GM19467 (cell line): Measurements from ENCODE around the gene TMEM185B.
"Not testable (repeated sequence)": the region's sequence is repeated elsewhere in the genome, so short reads cannot be mapped to it uniquely, and the experiment has no call there.

Experiments used
- ATAC-seq: cut with Tn5 transposase; IDR thresholded peaks from one replicate; pipeline ENCODE4 v1.9.1; 2021; ENCODE audit warnings: mild to moderate bottlenecking, moderate library complexity; ENCODE audit not compliant: unreplicated experiment

TMEM185B gene

GRCh38 chr2:120235158-120235557, 12.0 kb upstream of the TMEM185B start:
- ATAC-seq = not testable (repeated sequence)

DNA sequence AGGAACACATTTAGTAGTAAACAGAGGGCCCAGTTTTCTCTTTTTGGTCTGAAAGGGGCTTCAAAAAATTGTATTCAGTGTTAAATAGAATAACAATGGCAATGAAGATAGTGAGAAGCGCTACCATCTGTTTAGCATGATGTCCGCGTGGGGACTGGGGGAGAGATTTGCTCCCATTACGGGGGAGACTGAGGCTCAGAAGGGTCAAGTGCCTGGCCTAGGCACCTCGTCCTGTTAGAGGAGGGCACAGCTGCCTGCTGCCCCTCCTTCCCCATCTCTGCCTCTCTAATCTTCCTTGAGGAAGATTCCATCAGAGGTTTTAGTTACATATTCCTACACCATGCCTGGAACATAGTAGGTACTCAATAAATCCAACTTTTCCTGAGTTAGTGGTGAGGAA, 10.1 kb upstream of the TMEM185B start:
- no peak for ATAC-seq

DNA sequence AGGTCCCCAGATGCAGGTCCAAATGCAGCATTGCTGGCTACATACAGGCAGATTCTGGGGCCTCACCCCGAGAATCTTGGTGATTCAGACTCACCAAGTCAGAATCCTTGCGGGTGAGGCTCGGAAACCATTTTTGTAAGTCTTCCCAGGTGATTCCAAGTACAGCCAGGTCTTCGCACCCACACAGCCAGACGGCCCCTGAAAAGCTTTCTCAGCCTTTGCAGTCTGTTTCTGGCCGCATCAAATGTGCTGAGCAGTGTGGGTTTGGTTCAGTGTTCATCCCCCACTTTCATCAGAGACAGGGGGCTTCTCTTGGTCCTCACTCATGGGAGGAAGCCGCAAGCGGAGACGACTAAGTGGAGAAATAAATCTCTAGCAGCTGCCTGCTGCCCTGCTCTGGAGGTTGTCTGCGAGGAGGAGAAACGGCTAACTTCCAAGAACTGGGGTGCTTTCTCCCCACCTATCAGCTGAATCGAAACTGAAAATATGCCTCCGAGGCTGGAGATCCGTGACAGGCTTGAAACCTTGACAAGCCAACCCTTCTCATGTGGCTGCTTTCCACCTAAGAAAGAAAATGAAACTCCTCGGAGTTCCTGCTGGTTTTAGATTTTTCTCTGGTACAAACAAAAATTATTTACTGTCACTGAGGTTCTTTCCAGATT, 8.9 kb upstream of the TMEM185B start:
- ATAC-seq = peak; percentile 84

- peak; percentile 2 for ATAC-seq
These were observed 8.4 kb upstream of the TMEM185B start for GRCh38 chr2:120231564-120231973.

- ATAC-seq = no peak
These were observed 7.6 kb upstream of the TMEM185B start for GRCh38 chr2:120230515-120231471.

GRCh38 chr2:120229341-120229740, 6.1 kb upstream of the TMEM185B start:
- no peak for ATAC-seq

- no peak for ATAC-seq
These were observed 5.3 kb upstream of the TMEM185B start for GRCh38 chr2:120228503-120228902.

- no peak for ATAC-seq
These were observed 4.2 kb upstream of the TMEM185B start for GRCh38 chr2:120227111-120227991.

DNA sequence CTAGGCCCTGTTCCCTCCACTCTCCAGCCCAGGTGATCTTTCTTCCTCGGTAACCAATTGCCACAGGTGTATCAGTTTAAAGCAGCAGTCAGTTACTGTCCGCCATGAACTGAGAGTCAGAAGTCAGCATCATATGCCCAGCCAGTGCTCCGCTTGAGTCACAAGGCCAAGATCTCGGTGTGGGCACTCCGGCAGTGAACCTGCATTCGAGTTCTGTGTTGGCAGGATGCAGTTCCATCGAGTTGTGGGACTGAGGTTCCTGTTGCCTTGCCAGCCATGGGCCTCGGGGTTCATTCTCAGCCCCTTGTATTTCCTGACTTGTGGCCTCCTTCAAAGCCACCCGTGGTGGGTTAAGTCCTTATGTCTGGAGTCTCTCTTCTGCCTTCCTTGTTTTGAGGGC, 3.1 kb upstream of the TMEM185B start:
- no peak for ATAC-seq

GRCh38 chr2:120225549-120226065, 2.4 kb upstream of the TMEM185B start:
- no peak for ATAC-seq

DNA sequence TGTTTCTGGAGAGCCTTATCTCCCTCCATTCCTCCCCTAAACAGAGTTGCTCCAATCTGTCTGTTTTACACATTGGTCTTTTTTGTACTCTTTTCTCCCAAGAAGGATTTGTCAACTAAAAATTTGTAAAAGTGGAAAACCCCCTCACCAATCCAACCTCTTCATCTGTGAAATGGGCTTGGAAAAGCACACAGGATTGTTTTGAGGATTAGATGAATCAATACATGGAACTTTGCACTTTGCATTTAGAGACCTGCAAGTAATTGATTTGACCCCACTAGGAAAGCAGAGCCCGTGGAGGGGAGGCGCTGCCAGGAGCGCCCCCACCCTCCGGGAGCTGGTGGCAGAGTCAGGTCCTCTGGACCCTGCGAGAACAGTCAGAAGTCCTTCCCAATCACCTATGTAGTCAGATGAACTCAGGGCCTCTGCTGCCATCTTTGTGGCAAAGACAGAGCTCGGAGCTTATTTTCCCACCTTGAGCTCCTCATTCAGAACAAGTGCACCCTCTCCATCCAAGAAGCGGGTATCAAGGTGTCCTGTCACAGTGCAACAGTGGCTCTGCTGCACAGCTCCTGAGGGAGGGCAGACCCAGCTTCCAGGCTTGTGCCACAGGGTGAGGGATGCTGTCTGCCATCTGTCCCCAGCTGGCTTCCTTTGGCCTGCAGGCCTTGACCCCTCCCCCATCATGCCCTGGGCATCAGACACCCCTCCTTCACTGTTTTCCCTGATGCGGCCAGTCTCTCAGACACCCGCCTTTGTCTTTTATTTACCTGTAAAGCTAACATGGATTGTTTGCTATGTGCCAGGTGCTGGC, 1.7 kb upstream of the TMEM185B start:
- no peak for ATAC-seq

DNA sequence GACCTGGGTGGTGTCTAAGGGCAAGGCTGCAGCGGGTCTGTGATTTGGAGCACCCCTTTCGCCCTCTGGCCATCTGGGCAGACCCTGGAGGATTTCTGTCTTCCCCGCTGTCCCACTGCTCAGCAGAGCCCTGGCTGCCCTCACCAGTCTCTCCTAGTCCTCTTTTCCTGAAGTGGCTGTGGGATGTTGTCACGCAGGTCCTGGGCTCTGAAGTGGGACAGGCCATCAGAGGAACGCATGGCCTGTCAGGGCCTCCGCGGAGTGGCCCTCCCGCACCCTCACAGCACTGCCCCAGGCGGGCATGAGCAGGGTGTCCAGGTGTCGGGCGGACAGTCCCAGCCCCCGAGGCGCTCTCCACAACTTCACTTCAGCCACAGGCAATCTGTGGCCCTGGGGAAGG, 1.1 kb upstream of the TMEM185B start:
- no peak for ATAC-seq

DNA sequence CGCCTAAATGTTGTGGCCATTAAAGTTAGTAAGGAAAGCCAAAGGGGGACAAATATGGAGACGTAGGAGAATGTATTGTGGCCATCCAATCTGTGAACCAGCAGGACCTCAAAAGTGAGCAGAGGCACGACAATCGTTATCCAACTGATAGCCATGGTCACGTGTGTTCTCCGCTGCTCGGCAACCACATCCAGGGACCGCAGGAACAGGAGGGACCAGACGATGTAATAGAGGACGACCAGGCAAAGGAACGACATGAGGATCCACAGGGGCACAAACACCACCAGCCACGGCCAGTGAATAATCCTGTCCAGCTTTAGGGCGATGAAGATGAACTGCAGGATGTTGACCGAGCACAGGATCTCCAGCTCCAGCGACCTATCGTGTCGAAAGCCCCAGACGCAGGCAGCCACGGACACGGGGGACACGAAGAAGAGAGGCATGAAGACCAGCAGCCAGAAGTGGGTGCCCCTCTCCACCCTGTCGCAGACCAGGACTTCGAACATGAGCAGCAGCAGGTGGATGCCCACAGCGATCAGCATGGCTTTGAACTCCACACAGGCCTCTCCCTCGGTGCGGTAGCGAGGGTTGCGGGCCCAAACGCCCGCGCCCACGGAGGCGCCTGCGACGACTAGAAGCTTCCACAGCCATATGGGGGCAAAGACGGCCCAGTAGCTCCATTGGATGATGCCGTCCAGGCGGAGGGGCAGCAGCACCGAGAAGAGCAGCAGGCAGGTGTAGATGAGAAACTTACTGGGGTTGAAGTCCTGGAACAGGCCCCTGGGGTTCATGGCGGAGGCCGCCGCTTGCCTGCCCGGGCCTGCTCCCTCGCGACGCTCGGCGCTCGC, 790 bp downstream of the TMEM185B start:
- no peak for ATAC-seq

DNA sequence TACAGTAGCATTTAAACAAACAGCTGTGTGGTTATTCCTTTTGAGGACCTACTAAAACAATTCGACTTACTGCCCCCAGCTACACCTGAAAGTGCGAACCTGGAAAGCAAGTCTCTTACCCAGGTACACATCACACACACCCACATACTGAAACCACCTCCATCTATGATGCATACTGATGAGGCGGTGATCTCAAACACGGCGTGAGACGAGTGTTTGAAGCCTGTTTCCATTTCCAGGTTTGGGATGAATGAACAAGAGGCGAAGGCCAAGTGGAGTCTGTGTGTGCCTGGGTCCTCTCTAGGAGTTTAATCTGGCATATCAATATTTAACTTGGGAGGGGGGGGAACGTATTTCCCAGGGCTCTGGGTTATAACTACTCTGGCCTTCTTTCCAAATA, 1.6 kb downstream of the TMEM185B start:
- ATAC-seq = no peak

GRCh38 chr2:120220756-120221155, 2.4 kb downstream of the TMEM185B start:
- ATAC-seq = no peak

DNA sequence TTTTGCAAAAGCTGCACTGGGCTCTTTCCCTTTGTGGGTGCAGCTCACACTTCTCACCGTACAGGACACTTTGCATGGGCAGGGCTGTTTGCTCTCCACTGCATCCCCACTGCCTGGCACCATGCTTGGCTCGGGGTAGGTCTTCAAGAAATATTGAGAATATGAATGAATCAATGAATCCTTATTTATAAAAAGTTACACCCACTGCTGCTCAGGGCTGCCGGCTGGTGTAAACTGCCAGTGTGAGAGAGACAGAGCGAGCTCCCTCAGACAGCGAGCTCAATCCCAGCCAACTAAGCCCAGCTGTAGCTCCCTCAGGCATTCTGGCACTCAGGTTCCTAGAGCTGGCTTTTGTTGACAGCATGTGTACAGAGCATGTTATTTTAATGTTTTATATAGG, 3.4 kb downstream of the TMEM185B start:
- ATAC-seq = no peak

GRCh38 chr2:120219291-120219690, 3.9 kb downstream of the TMEM185B start:
- ATAC-seq = no peak

- ATAC-seq = no peak
These were observed 5.0 kb downstream of the TMEM185B start for GRCh38 chr2:120218181-120218580.

DNA sequence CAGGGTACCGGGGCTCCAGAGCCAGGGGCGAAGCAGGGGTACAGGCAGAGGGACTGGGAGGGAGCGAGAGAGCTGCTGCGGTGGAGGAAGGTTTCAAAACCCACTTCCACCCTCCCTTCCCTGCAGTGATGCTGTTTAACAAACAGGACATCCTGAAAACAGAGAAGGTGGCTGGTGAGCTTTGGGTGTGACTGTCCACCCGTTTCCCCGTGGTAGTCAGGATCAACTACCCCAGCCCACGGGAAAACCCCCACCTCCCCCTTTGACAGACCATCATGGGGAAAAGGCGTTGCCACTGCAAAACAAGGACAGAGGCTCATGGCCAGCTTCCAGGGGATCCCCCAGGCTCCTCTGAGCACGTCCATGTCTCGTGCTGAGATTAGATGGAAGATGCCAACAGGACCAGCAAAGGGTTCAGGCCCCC, 12.9 kb downstream of the TMEM185B start:
- no peak for ATAC-seq
